GM19043 (cell line): ENCODE measurements around the gene RBFOX2.

ENCODE experiments used
- ATAC-seq: cut with Tn5 transposase; IDR thresholded peaks from one replicate; pipeline ENCODE4 v1.9.1; 2021; ENCODE audit warnings: low read depth; ENCODE audit not compliant: unreplicated experiment

Gene RBFOX2

DNA sequence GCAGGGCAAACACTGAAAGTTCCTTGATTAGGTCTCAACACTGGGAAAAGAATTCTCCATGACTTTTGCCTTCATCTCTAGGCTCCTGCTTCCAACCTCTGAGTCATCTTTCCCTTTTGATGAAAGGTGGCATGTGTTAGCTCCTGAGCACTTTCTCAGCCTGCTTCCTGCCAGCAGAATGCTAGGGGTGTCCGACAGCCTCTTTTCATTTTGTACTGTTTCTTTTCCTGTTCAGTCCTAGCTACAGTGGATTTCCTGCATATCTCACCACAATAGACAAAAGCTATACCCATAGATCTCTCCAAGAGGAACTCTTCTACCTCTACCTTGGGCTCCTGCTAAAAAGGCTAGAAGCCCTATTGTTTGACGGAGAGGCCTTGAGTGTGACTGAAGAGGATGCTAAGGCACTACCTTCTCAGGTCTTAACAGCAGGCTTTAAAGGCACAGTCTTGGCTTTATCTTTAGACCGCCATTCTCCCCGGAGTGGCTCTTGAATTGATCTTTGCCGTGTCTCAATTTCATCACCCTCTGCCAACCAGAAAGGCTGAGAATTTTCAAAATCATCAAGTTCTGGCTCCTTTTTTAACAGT lies 145.5 kb downstream of the RBFOX2 start:
- no peak for ATAC-seq

DNA sequence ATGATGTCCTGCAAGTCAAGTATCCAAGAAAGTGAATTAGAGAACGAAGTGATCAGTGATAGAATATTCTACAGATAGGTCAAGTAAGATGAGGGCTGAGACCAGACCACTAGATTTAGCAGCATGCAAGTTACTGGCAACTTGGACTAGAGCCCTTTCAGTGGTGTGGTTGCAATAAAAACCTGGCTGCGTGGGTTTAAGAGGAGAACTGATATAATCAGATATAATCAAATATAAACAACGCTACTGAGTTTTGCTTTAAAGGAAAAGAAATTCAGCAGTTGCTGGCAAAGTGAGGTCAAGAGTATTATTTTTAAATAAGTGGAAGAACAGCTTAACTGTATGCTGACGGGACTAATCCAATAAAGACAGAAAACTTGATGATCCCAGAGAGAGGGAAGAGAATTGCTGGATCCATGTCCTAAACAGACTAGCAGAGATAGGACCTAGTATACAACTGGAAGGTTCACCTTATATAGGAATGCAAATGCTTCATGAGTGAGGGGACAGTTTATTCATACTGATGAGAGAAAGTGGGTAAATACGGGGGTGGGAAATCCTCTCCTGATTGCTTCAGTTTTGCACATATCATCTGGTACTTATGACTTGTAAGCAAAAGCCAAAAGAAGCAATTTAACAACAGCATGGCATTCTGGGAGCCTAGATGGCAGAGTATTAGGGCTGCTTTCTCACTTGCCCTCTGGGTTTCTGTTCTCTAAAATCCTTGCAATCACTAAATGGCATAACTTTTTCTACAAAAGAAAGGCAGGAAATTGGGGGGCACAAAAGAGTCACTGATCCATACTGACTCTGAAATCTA lies 146.2 kb downstream of the RBFOX2 start:
- no peak for ATAC-seq

DNA sequence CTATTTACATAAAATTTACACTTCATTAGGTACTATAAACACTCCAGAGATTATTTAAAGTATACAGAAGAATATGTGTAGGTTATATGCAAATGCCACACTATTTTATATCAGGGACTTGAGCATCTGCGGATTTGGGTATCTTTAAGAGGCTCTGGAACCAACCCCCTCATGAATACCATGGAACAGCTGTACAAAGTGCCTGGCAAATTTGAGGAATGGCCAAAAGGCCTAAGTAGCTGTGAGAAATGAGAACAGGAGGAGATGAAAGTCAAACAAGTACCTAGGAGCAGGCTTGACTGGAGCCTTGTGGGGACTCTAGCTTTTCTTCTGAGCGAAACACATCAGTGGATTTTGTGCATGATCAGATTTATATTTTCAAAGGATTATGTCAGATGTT lies 149.3 kb downstream of the RBFOX2 start:
- no peak for ATAC-seq

DNA sequence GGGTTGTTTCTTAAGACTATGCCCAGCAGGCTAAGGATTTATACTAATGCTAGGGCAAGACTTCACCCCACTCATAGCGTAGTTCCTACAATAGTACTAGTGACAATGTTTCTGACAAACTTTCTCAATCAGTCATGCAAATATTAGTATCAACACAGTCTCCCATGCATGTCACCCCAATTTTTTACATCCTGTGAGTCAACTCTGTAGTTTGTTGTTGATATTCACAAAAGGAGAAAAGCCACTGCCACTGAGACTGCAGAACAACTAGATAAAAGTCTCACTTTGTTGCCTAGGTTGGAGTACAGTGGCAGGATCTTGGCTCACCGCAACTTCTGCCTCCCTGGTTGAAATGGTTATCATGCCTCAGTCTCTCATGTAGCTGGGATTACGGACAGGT lies 155.2 kb downstream of the RBFOX2 start:
- no peak for ATAC-seq

DNA sequence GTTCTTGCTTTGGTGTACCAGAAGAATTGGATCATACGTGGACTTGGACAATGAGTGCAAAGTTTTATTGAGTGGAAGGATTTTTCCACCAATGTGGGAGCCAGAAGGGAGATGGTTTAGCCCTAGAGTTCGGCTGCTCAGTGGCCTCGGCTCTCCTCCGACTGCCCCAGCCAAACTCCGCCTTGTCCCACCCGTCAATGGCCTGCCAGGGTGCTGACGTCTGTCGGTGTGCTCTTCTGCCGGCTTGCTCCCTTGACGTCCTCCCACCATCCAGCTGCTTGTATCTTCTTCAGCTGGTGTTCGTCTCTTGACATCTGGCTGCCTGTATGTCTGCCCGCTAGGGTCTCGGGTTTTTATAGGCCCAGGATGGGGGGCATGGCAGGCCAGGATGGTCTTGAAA lies 156.2 kb downstream of the RBFOX2 start:
- ATAC-seq, result no peak

DNA sequence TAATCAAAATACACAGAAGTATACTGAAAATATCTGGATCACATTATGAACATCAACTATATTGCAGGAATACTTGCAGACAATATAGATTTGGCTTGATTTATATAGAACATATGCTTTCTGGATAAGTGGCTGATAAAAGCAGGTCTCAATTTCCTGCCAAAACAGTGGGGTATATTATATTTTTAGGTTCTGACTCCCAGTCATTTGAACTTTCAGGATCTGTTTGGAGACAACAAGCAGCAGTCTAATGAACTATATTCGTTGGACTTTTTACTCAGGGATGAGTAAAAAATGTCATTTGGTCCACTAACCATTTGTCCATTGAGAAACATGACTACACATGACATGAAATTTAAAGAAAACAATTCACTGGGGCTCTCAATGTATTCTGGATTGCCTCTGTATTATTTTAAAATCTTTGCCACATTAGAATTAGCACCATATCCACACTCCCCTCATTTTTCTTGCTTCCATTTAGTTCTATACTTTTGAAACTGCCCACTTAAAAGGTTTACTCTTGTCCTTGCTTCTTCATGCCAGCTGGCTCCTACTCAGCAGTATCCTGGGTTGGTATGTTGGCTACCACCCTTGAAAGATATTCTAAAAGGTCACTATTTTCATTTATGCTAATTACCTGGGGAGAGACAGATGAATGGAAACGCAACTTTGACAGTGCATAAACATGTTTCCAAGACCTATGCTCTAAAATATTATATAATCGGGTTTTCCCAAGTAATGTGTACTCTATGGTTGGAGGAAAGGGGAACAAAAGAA lies 157.9 kb downstream of the RBFOX2 start:
- ATAC-seq, result no peak

DNA sequence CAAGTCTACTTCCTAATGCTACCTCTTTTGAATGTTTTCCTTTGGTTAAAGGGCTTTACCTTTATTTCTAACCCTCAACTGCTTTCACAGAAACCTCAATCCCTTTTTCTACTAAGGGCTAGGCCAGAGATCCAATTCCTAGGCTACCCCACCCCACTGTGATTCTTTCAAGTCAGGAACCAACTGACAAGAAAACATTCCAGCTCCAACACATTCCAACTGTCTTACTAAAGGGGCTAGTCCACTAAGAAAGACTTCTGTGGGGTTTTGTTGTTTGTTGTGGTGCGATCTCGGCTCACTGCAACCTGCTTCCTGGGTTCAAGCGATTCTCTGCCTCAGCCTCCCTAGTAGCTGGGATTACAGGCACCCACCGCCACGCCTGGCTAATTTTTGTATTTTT lies 159.7 kb downstream of the RBFOX2 start:
- ATAC-seq, result no peak

DNA sequence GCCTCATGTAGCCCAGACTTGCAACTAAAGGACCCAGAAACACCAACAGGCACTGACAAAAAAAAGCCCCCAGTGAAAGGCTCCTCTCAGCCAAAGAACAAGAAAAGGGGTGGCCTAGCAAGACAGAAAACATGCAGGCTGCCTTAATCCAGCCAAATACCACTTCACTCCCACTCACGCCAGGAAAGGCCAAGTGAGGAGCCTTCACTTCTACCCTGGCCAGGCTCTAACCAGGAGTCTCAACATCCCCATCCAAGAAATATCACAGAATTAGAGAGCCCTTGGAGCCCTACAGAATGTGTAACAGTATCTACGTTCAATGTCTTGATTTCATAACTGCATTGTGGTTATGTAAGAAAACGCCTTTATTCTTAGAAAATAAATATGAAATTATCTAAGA lies 162.0 kb downstream of the RBFOX2 start:
- no peak for ATAC-seq

DNA sequence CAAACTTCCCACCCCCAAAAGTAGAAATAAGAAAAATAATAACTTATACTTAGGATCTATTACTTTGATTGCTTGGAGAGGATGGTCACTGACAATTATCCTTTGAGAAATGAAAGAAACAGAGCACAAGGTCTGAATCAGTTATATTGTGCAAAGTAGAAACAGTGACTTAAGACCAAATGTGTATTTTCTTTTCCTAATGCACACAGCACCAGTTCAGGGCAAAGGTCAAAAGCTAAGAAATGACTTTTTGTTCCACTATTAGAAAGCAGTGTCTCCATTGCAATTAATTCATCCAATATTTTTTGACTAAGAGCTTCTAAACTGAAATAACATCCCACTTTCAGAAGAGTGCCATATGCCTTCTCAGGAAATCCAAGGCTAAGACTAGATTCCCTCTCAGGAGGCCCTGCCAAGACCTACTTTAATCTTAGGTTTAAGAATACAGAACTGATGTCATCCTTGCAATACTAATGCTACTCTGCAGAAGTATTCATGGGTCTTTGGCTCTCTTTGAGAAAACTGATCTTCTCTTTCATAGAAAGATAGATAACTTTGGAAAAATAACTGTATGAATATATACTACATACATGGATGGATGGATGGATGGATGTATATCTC lies 164.0 kb downstream of the RBFOX2 start:
- no peak for ATAC-seq

DNA sequence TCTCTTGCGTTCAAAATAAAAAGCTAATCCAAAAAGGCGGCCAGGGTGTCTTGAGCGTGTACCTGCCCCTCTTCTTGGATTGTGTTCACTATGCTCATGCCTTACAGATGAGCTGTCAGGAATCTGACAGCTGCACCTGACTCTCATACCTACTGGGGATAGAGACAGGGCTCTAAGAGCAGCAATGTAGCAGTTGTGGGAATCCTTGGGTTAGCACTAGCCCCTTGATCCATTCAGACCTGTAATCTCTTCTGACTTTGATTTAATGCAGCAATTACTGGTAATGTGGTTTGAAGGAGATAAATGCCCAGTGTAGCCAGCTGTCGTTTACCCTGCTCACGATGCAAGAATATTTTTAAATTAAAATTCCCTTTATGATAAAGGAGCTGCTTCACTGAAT lies 165.2 kb downstream of the RBFOX2 start:
- ATAC-seq, result no peak

DNA sequence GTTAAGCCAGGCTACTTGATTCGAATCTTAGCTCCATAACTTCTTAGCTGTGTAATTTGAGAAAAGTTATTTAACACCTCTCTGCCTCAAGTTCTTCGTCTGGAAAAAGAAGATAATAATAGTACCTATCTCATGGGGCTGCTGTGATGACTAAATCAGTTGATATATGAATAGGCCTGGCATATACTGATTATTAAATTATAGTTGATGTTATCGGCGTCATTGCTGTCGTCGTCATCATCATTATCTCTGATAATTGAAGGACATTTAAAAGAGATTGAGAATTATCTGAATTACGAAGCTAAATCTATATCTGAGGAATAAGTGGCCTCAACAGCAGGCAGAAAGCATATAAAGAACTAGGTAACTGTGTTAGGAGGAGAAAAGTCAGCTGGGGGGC lies 165.9 kb downstream of the RBFOX2 start:
- no peak for ATAC-seq

DNA sequence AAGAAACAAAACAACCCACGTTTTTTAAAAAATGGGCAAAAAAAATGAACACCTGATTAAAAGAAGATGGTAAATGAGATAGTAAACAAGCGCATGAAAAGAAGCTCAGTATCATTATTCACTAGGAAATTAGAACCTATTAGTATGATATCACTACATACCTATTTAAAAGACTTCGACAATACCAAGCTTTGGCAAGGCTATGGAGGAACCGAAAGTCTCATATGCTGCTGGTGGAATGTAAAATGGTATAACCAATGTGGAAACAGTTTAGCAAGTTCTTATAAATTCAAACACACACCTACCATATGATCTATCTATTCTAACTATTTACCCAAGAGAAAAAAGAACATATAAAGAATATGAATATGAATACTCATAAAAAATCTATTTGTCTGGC lies 167.2 kb downstream of the RBFOX2 start:
- no peak for ATAC-seq

DNA sequence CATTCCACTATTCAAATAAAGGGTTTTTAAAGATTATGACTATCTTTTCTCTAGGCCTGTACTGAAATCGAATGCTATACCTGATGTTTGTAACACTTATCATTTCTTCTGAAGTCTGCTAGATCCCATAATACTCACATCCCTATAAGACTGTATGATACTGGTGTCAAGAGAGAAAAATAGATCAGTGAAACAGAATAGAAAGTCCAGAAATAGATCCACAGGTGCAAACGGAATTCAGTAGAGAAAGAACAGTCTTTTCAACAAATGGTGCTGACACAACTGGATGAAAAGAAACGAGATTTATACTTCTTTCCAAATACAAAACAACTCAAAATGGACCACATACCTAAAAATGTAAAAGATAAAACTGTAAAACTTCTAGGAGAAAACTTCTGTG lies 167.8 kb downstream of the RBFOX2 start:
- ATAC-seq, result no peak

DNA sequence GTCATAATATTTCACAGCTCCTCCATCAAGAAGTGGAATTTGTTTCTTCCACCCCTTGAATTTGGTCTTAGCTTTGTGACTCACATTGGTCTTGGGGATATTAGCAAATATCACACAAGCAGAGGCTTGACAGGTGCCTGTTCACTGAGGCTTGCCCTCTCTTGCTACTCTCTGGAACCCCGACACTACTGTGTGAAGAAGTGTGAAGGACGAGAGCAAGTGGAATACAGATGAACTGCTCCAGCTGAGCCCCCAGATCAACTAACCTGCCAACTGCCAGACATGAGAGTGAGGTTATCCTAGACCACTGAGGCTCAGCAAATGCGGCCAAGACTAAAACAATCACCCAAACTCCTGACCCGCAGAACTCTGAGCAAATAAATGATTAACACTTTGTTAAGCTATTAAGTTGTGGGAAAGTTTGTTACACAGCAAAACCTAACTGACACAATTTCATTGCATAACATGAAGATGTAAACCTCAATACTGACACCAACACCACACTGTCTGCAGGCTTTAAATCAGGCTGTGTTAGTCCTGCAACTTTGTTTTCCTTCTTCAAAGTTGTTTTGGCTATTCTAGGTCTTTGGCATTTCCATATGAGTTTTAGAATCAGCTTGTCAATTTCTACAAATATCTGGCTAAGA lies 168.4 kb downstream of the RBFOX2 start:
- no peak for ATAC-seq

DNA sequence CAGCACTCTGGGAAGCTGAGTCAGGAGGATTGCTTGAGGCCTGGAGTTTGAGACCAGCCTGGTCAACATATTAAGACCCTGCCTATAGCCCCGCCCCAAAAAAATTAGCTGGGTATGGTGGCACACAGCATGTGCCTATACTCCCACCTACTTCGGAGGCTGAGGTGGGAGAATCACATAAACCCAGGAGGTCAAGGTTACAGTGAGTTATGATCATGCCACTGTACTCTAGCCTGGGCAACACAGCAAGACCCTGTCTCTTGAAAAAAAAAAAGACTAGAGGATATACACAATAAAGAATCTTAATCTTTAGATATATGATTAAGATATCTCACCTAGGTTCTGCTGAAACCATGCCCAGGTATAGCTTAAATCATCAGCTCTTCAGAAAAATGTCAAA lies 174.3 kb downstream of the RBFOX2 start:
- no peak for ATAC-seq

DNA sequence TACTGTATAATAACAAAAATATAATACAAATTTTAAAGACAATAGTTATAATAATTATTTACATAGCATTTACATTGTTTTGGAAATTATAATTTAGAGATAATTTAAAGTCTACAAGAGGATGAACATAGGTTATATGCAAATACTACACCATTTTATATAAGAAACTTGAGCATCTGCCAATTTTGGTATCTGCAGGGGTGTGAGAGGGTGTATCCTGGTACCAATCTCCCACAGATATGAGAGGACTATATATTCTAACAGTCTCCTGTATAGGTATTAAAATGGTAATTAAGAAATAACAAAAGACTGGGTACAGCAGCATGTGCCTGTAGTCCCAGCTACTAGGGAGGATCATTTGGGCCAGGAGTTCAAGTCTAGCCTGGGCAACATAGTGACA lies 176.5 kb downstream of the RBFOX2 start:
- ATAC-seq, result no peak

DNA sequence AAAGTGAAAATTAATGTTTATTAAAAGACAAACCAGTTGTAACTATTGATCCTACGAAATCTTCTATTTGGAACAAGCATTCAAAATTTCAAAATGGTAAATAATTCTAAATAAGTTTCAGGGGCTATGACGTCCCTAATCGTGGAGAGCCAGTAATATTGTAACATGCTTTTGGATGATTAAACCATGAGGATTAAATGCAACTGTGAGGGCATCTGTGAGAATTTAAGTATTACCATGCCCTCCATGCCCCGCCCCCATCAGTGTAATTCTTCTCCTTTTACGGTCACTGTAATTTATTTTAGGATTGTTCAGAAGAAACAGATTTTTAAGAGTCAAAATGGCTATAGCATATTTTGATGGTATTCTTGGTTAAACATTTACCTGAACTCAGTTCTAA lies 177.8 kb downstream of the RBFOX2 start:
- ATAC-seq, result no peak

DNA sequence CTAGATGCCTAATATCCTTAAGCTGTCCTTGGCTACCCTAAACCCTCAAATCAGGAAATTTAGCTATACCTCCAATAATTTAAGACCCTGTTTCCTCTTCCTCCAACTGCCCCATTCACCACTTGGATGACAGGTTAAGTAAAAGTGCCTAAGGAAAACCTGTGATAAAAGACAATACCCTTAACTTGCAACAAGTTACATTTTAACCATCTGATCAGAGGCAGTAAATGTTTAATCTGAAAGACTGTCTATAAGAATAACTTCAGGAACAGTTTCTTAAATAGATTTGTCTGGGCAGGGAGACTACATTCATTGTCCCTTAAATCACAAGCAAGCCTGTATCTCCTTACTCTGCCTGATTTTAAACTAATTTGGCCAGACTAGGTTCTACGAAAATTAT lies 181.8 kb downstream of the RBFOX2 start:
- no peak for ATAC-seq

DNA sequence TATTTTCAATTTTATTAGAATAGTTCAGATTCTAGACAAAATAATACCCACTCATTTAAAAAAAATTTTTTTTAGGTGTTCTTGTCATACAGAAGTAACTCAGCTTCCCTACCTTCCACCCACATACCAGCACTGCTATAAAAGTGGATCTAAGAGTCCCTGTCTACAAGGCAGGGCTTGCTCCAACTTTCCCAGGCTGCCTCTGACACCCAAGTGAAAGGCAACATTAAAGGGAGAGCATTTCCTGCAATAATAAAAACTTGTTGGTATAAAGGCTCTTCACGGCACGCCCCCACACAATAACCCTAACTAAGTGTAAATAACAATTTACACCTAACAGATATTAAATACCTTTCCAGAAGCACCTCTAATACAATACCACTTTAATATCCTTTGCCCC lies 183.7 kb downstream of the RBFOX2 start:
- no peak for ATAC-seq

DNA sequence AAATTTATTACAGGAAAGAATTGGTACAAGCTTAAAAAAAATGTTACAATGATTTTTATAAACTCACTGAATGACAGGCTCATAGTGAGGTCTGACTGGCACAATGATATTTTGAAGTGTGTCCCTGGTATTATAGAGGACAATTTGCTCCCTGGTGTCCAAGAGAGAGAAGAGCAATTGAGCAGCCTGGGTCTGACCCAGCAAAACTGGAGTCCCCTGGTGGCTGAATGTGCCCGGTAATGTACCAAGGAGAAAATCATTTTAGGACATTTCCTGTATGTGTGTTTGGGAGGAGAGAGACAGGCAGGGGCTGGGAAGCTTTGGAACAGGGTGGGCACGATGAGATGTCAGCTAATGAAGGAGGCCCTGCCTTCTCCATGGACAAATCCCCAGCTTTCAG lies 185.7 kb downstream of the RBFOX2 start:
- no peak for ATAC-seq

DNA sequence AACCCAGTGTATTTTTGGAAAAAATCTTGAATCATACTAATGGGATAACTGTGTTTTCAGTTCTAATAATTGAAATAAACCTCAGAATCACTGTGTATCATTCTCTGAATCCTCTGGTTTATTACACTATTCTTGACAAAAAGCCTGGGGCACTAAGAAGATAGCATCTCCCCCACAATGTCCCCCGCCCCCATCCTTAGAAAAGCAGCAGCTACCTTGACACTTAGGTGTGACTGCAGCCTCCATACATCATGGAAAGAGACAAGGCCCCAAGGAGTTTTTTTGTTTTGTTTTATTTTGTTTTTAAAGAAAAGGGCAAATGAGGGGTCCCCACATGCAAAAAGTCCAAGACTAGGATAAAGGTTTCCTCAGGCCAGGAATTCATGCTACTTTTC lies 186.1 kb downstream of the RBFOX2 start:
- no peak for ATAC-seq
